HepG2 (cell line): ENCODE results near the gene SNIP1. TPM values are rescaled to one million over a fixed set of nuclear protein-coding genes. Genes with fewer than 3 reads are reported as not detected.

Source experiments
- ARNTL ChIP-seq: sonication (generic); formaldehyde crosslinking; IDR thresholded peaks from 2 replicates; pipeline ENCODE4 v1.4.0; 2020; ENCODE audit warnings: mild to moderate bottlenecking, missing genetic modification reagents
- BCL3 ChIP-seq: sonication (generic); formaldehyde crosslinking; IDR thresholded peaks from 2 replicates; pipeline ENCODE4 v1.5.1; 2020; ENCODE audit warnings: mild to moderate bottlenecking, missing genetic modification reagents, moderate library complexity
- E2F1 ChIP-seq: sonication (generic); formaldehyde crosslinking; IDR thresholded peaks from 2 replicates; pipeline ENCODE4 v1.5.0; 2020; ENCODE audit warnings: missing genetic modification reagents
- ESRRA ChIP-seq: sonication (generic); formaldehyde crosslinking; IDR thresholded peaks from 2 replicates; pipeline ENCODE4 v1.5.1; 2020; ENCODE audit warnings: mild to moderate bottlenecking, low read depth, missing genetic modification reagents
- EZH2 ChIP-seq: conservative IDR thresholded peaks from 2 replicates; pipeline ENCODE4 v1.6.1; 2012; ENCODE audit warnings: mild to moderate bottlenecking, low read depth, low read length, moderate library complexity
- GPN1 ChIP-seq: sonication (generic); formaldehyde crosslinking; IDR thresholded peaks from 2 replicates; pipeline ENCODE4 v1.5.1; 2020; ENCODE audit warnings: missing genetic modification reagents, borderline replicate concordance
- IKZF4 ChIP-seq: sonication (generic); formaldehyde crosslinking; IDR thresholded peaks from 2 replicates; pipeline ENCODE4 v1.5.1; 2020; ENCODE audit warnings: borderline replicate concordance, mild to moderate bottlenecking, low read depth, missing genetic modification reagents; ENCODE audit errors: not compliant biosample characterization
- MTF1 ChIP-seq: sonication (generic); formaldehyde crosslinking; IDR thresholded peaks from 2 replicates; pipeline ENCODE4 v1.5.0; 2020; ENCODE audit warnings: missing genetic modification reagents
- MZF1 ChIP-seq: sonication (generic); formaldehyde crosslinking; IDR thresholded peaks from 2 replicates; pipeline ENCODE4 v1.8.1; 2023; ENCODE audit warnings: mild to moderate bottlenecking, missing genetic modification reagents, borderline replicate concordance
- PAF1 ChIP-seq: IDR thresholded peaks from 2 replicates; pipeline ENCODE4 v1.6.1; 2016; ENCODE audit warnings: missing genetic modification reagents, missing compliant biosample characterization
- REPIN1 ChIP-seq: sonication (generic); formaldehyde crosslinking; IDR thresholded peaks from 2 replicates; pipeline ENCODE4 v1.8.0; 2022; ENCODE audit warnings: missing genetic modification reagents, low read depth, mild to moderate bottlenecking, borderline replicate concordance
- SAFB2 ChIP-seq: sonication (generic); formaldehyde crosslinking; IDR thresholded peaks from 2 replicates; pipeline ENCODE4 v1.5.1; 2020; ENCODE audit warnings: missing genetic modification reagents, low read depth, mild to moderate bottlenecking, borderline replicate concordance
- SSRP1 ChIP-seq: IDR thresholded peaks from 2 replicates; pipeline ENCODE4 v1.6.1; 2016; ENCODE audit warnings: control low read depth
- SUZ12 ChIP-seq: fragments of 150-350 bp; IDR thresholded peaks from 2 replicates; pipeline ENCODE4 v1.6.1; 2014; ENCODE audit warnings: low read depth, low read length
- ZBTB7A ChIP-seq: sonication (generic); formaldehyde crosslinking; IDR thresholded peaks from 2 replicates; pipeline ENCODE4 v1.8.0; 2022; ENCODE audit warnings: mild to moderate bottlenecking, missing genetic modification reagents
- ZFYVE20 ChIP-seq: sonication (generic); formaldehyde crosslinking; IDR thresholded peaks from 2 replicates; pipeline ENCODE4 v1.8.0; 2023; ENCODE audit warnings: low read depth, mild to moderate bottlenecking, moderate library complexity, missing genetic modification reagents, borderline replicate concordance
- ZGPAT ChIP-seq: IDR thresholded peaks from 2 replicates; pipeline ENCODE4 v1.6.1; 2016; ENCODE audit warnings: mild to moderate bottlenecking
- ZIK1 ChIP-seq: sonication (generic); formaldehyde crosslinking; IDR thresholded peaks from 2 replicates; pipeline ENCODE4 v1.5.0; 2020; ENCODE audit warnings: mild to moderate bottlenecking, low read depth, missing genetic modification reagents, borderline replicate concordance
- ZNF207 ChIP-seq: fragments of 450-650 bp; IDR thresholded peaks from 2 replicates; pipeline ENCODE4 v1.6.1; 2016; ENCODE audit warnings: antibody characterized with exemption, borderline replicate concordance
- ZNF224 ChIP-seq: sonication (generic); formaldehyde crosslinking; IDR thresholded peaks from 2 replicates; pipeline ENCODE4 v1.5.0; 2020; ENCODE audit warnings: mild to moderate bottlenecking, missing genetic modification reagents
- ZNF230 ChIP-seq: sonication (generic); formaldehyde crosslinking; IDR thresholded peaks from 2 replicates; pipeline ENCODE4 v1.4.0; 2020; ENCODE audit warnings: mild to moderate bottlenecking, missing genetic modification reagents
- ZNF292 ChIP-seq: sonication (generic); formaldehyde crosslinking; IDR thresholded peaks from 2 replicates; pipeline ENCODE4 v1.8.1; 2022; ENCODE audit warnings: mild to moderate bottlenecking, low read depth, missing genetic modification reagents, borderline replicate concordance
- ZNF30 ChIP-seq: sonication (generic); formaldehyde crosslinking; IDR thresholded peaks from 2 replicates; pipeline ENCODE4 v1.5.0; 2020; ENCODE audit warnings: mild to moderate bottlenecking, missing genetic modification reagents
- ZNF549 ChIP-seq: sonication (generic); formaldehyde crosslinking; IDR thresholded peaks from 2 replicates; pipeline ENCODE4 v1.5.0; 2020; ENCODE audit warnings: missing genetic modification reagents
- ZNF776 ChIP-seq: sonication (generic); formaldehyde crosslinking; IDR thresholded peaks from 2 replicates; pipeline ENCODE4 v1.4.0; 2020; ENCODE audit warnings: mild to moderate bottlenecking, missing genetic modification reagents
- ZNF839 ChIP-seq: sonication (generic); formaldehyde crosslinking; IDR thresholded peaks from 2 replicates; pipeline ENCODE4 v1.4.0; 2020; ENCODE audit warnings: missing genetic modification reagents, mild to moderate bottlenecking, borderline replicate concordance
- ZNF878 ChIP-seq: sonication (generic); formaldehyde crosslinking; IDR thresholded peaks from 2 replicates; pipeline ENCODE4 v1.8.1; 2023; ENCODE audit warnings: mild to moderate bottlenecking, missing genetic modification reagents, moderate library complexity
- ZSCAN21 ChIP-seq: sonication (generic); formaldehyde crosslinking; IDR thresholded peaks from 2 replicates; pipeline ENCODE4 v1.8.0; 2022; ENCODE audit warnings: mild to moderate bottlenecking, missing genetic modification reagents, moderate library complexity, borderline replicate concordance
- polyA plus RNA-seq, 8 experiments: library from polyadenylated mRNA; depleted of rRNA in 3 of 8; stranded (reverse) in 7 of 8; unstranded in 1 of 8; fragments of >200 nt; fragmentation: Illumina TruSeq in 4 of 8; extraction: Trizol in 4 of 8; gene quantifications; 2 replicates each; pipeline versions ENCODE4 v1.2.1 to v1.2.3, GENCODE V29; 2011 to 2016; ENCODE audit warnings: low read depth in 4 of 8, missing spikeins in 1 of 8, mixed read lengths in 1 of 8; ENCODE audit not compliant: insufficient read depth in 1 of 8
- total RNA-seq, 5 experiments: library from RNA; depleted of rRNA; stranded (reverse); fragments of >200 nt; fragmentation: Illumina TruSeq; extraction: Trizol; gene quantifications; 2 replicates each; pipeline ENCODE4 v1.2.3, GENCODE V29; 2016; ENCODE audit warnings: low read depth in 1 of 5

The SNIP1 gene
- total and polyA plus RNA-seq, 2 of the 13 experiments (the other 11 are each of a cell fraction or from before 2014, with no cell fraction given), result 5.5 to 11.2 TPM

- peak; percentile 47; the same call in 1 of the 2 replicates for TF ChIP-seq REPIN1 (CRISPR knock-in tag)
- no peak for TF ChIP-seq IKZF4 (CRISPR knock-in tag)
- TF ChIP-seq SUZ12, result no peak
- TF ChIP-seq ARNTL (CRISPR knock-in tag), result peak; percentile 78
- TF ChIP-seq ZNF292 (CRISPR knock-in tag), result peak; percentile 45; the same call in 1 of the 2 replicates
- no peak for TF ChIP-seq ZNF207
- peak; percentile 75; the same call in 1 of the 2 replicates for TF ChIP-seq ZGPAT (CRISPR knock-in tag)
- peak; percentile 77; the same call in 1 of the 2 replicates for TF ChIP-seq ZNF230 (CRISPR knock-in tag)
- 0 out of 2 replicates have a peak, but pooled peaks have one; percentile 43 for TF ChIP-seq ZIK1 (CRISPR knock-in tag)
- no peak for TF ChIP-seq EZH2
- TF ChIP-seq SSRP1, result no peak
- no peak for TF ChIP-seq ZNF549
- peak; percentile 63; the same call in 1 of the 2 replicates for TF ChIP-seq ESRRA (CRISPR knock-in tag)
- no peak for TF ChIP-seq MTF1 (CRISPR knock-in tag)
- no peak for TF ChIP-seq ZNF878
- no peak for TF ChIP-seq ZNF30 (CRISPR knock-in tag)
- no peak for TF ChIP-seq ZSCAN21 (CRISPR knock-in tag)
- no peak for TF ChIP-seq E2F1 (CRISPR knock-in tag)
- 0 out of 2 replicates have a peak, but pooled peaks have one; percentile 77 for TF ChIP-seq ZNF839 (CRISPR knock-in tag)
- peak; percentile 81; the same call in 1 of the 2 replicates for TF ChIP-seq ZNF776 (CRISPR knock-in tag)
- 0 out of 2 replicates have a peak, but pooled peaks have one; percentile 41 for TF ChIP-seq GPN1 (CRISPR knock-in tag)
- no peak for TF ChIP-seq ZFYVE20
- TF ChIP-seq SAFB2 (CRISPR knock-in tag), result no peak
- no peak for TF ChIP-seq BCL3
- TF ChIP-seq MZF1, result no peak
- TF ChIP-seq ZNF224 (CRISPR knock-in tag), result no peak
- TF ChIP-seq ZBTB7A (CRISPR knock-in tag), result no peak
- TF ChIP-seq PAF1, result no peak
Observed at GRCh38 chr1:37595440-37596181, 41.5 kb upstream of the SNIP1 start, which contains the start of gene GNL2 (continued).
